ENCODE measurements around the gene HDAC1.

Gene HDAC1

GRCh38 chr1:32341971-32342370, 50.1 kb downstream of the HDAC1 start:
- H3K4me3 ChIP-seq (ENCODE audit: low read depth, low read length): no peak overlapping the region
- TF ChIP-seq CTCF (IDR thresholded peaks at IDR 0.05; ENCODE audit: low read depth, low read length): no peak

GRCh38 chr1:32342704-32343103, 50.8 kb downstream of the HDAC1 start:
- TF ChIP-seq CTCF (IDR thresholded peaks at IDR 0.05; ENCODE audit: low read depth, low read length): no peak
- H3K4me3 ChIP-seq (ENCODE audit: low read depth, low read length): no peak overlapping the region

GRCh38 chr1:32345289-32345827, 53.5 kb downstream of the HDAC1 start:
- no peak overlapping the region for H3K4me3 ChIP-seq (ENCODE audit: low read depth, low read length)
- no peak for TF ChIP-seq CTCF (IDR thresholded peaks at IDR 0.05; ENCODE audit: low read depth, low read length)

- no peak overlapping the region for H3K4me3 ChIP-seq (ENCODE audit: low read depth, low read length)
- TF ChIP-seq CTCF (IDR thresholded peaks at IDR 0.05; ENCODE audit: low read depth, low read length): no peak
Measured at GRCh38 chr1:32346532-32347157, 54.8 kb downstream of the HDAC1 start.

- no peak for TF ChIP-seq CTCF (IDR thresholded peaks at IDR 0.05; ENCODE audit: low read depth, low read length)
- H3K4me3 ChIP-seq (ENCODE audit: low read depth, low read length): no peak overlapping the region
Measured at GRCh38 chr1:32349211-32349708, 57.4 kb downstream of the HDAC1 start.

- peak overlapping the region; percentile 68 for H3K4me3 ChIP-seq (ENCODE audit: low read depth, low read length)
- TF ChIP-seq CTCF (IDR thresholded peaks at IDR 0.05; ENCODE audit: low read depth, low read length): peak; percentile 41
Measured at GRCh38 chr1:32350785-32351398, 59.0 kb downstream of the HDAC1 start.
